Activated CD4-positive, alpha-beta T cell treated with anti-CD3 and anti-CD28 coated beads, Interleukin-2, amount 10 ng/mL, durations not matched to agents 24 days and 14 days (primary cell): ENCODE measurements around the gene CTTNBP2NL. TPM values are rescaled to one million over a fixed set of nuclear protein-coding genes. Genes with fewer than 3 reads are reported as not detected.
A peak's percentile ranks its signal among the peaks of the same experiment; 100 is the strongest.
"Not testable (repeated sequence)": the region's sequence is repeated elsewhere in the genome, so short reads cannot be mapped to it uniquely, and the experiment has no call there.

Source experiments
- DNase-seq: peaks from one replicate; pipeline ENCODE4 v3.0.0; 2022
- H3K27ac Mint-ChIP-seq: one replicate; pipeline ENCODE4 v1.8.0; 2022; ENCODE audit warnings: mild to moderate bottlenecking, mixed read lengths
- H3K27me3 Mint-ChIP-seq: one replicate; pipeline ENCODE4 v1.8.0; 2022; ENCODE audit warnings: mixed read lengths
- H3K36me3 Mint-ChIP-seq: one replicate; pipeline ENCODE4 v1.8.0; 2022; ENCODE audit warnings: low read depth, mild to moderate bottlenecking, mixed read lengths
- H3K4me1 Mint-ChIP-seq: one replicate; pipeline ENCODE4 v1.8.0; 2021; ENCODE audit warnings: mixed read lengths
- H3K4me3 Mint-ChIP-seq: one replicate; pipeline ENCODE4 v1.8.0; 2022; ENCODE audit warnings: mild to moderate bottlenecking, moderate library complexity, mixed read lengths
- H3K9me3 Mint-ChIP-seq: one replicate; pipeline ENCODE4 v1.8.0; 2021; ENCODE audit warnings: mixed read lengths
- intact Hi-C: fragments of 100-400 bp; cut with micrococcal nuclease; formaldehyde crosslinking; loops from one replicate; pipeline ENCODE4 v1.15.1; 2023
- total RNA-seq: library from RNA; stranded (reverse); gene quantifications from 2 replicates; pipeline ENCODE4 v1.2.3, GENCODE V29; 2022

CTTNBP2NL gene
- total RNA-seq, 1 donor from 2014 or later: 4.1 TPM

- intact Hi-C loops: loop anchor here (1.0 to 10.0 kb wide), 6 partner anchors 75 to 683 kb away; partner anchors contain the start of genes LRIG2, PPM1J, RHOC and WNT2B
- Mint-ChIP-seq H3K4me3 (peak overlapping the region; percentile 80), H3K36me3 (no peaks in the 10 kb centered on the region), H3K27ac (no peak overlapping the region), H3K27me3 (peaks cover 9% of the 10 kb centered on the region), H3K9me3 (no peaks in the 10 kb centered on the region), H3K4me1 (peaks cover 37% of the 10 kb centered on the region)
- no peak for DNase-seq
Observed at GRCh38 chr1:112391603-112391940, 4.4 kb upstream of the CTTNBP2NL start.

GRCh38 chr1:112393631-112393974, 2.4 kb upstream of the CTTNBP2NL start:
- DNase-seq: no peak
- Mint-ChIP-seq H3K4me1 (peaks cover 42% of the 10 kb centered on the region), H3K36me3 (no peaks in the 10 kb centered on the region), H3K27me3 (peaks cover 13% of the 10 kb centered on the region), H3K9me3 (no peaks in the 10 kb centered on the region), H3K27ac (peak overlapping the region; percentile 55), H3K4me3 (no peak overlapping the region)
- intact Hi-C loops: loop anchor here (5.0 to 10.0 kb wide), 3 partner anchors 114 to 681 kb away; partner anchors contain the start of genes LRIG2 and WNT2B

GRCh38 chr1:112394743-112395062, 1.3 kb upstream of the CTTNBP2NL start:
- intact Hi-C loops: loop anchor here (5.0 to 10.0 kb wide), 3 partner anchors 113 to 680 kb away; partner anchors contain the start of genes LRIG2 and WNT2B
- H3K27ac Mint-ChIP-seq: no peak overlapping the region
- DNase-seq: no peak
- H3K36me3 Mint-ChIP-seq: no peaks in the 10 kb centered on the region
- no peaks in the 10 kb centered on the region for H3K9me3 Mint-ChIP-seq
- H3K4me1 Mint-ChIP-seq: peaks cover 40% of the 10 kb centered on the region
- H3K4me3 Mint-ChIP-seq: peak overlapping the region; percentile 29
- H3K27me3 Mint-ChIP-seq: peaks cover 11% of the 10 kb centered on the region

- intact Hi-C loops: loop anchor here (10.0 kb wide), 2 partner anchors 409 to 679 kb away; partner anchors contain the start of gene LRIG2
- peak overlapping the region; percentile 78 for H3K27ac Mint-ChIP-seq
Observed at GRCh38 chr1:112395256-112395820, 676 bp upstream of the CTTNBP2NL start.

GRCh38 chr1:112396653-112397471, 848 bp downstream of the CTTNBP2NL start:
- intact Hi-C loops: loop anchor here (1.0 to 10.0 kb wide), 5 partner anchors 69 to 678 kb away; partner anchors contain the start of genes CAPZA1, LRIG2, SLC16A1 and ST7L
- no peak for DNase-seq
- Mint-ChIP-seq H3K4me3 (peak overlapping the region; percentile 89), H3K36me3 (no peaks in the 10 kb centered on the region), H3K27ac (no peak overlapping the region), H3K9me3 (no peaks in the 10 kb centered on the region), H3K27me3 (peaks cover 11% of the 10 kb centered on the region), H3K4me1 (peaks cover 29% of the 10 kb centered on the region)

More at GRCh38 chr1:112395256-112395820, 676 bp upstream of the CTTNBP2NL start:
- Mint-ChIP-seq H3K9me3 (no peaks in the 10 kb centered on the region), H3K36me3 (no peaks in the 10 kb centered on the region), H3K4me1 (peaks cover 35% of the 10 kb centered on the region), H3K4me3 (peak overlapping the region; percentile 89), H3K27me3 (peaks cover 11% of the 10 kb centered on the region)
- no peak for DNase-seq

GRCh38 chr1:112397841-112398240, 1.8 kb downstream of the CTTNBP2NL start:
- H3K4me3 Mint-ChIP-seq: no peak overlapping the region
- no peaks in the 10 kb centered on the region for H3K36me3 Mint-ChIP-seq
- H3K27me3 Mint-ChIP-seq: peaks cover 11% of the 10 kb centered on the region
- H3K27ac Mint-ChIP-seq: no peak overlapping the region
- H3K9me3 Mint-ChIP-seq: no peaks in the 10 kb centered on the region
- no peak for DNase-seq
- peaks cover 29% of the 10 kb centered on the region for H3K4me1 Mint-ChIP-seq
- intact Hi-C loops: loop anchor here (2.0 to 10.0 kb wide), 3 partner anchors 407 to 677 kb away; partner anchors contain the start of genes LRIG2 and SLC16A1

GRCh38 chr1:112399456-112399855, 3.4 kb downstream of the CTTNBP2NL start:
- DNase-seq: no peak
- Mint-ChIP-seq H3K4me3 (no peak overlapping the region), H3K27me3 (peaks cover 11% of the 10 kb centered on the region), H3K4me1 (peaks cover 23% of the 10 kb centered on the region), H3K36me3 (no peaks in the 10 kb centered on the region), H3K9me3 (no peaks in the 10 kb centered on the region), H3K27ac (no peak overlapping the region)
- intact Hi-C loops: loop anchor here (10.0 kb wide), 2 partner anchors 405 to 675 kb away; partner anchors contain the start of gene LRIG2

- DNase-seq, H3K4me3 Mint-ChIP-seq, H3K9me3 Mint-ChIP-seq, H3K27ac Mint-ChIP-seq, H3K36me3 Mint-ChIP-seq, intact Hi-C loops: not testable (repeated sequence)
- Mint-ChIP-seq H3K27me3 (peaks cover 11% of the 10 kb centered on the region), H3K4me1 (peaks cover 14% of the 10 kb centered on the region)
Observed at GRCh38 chr1:112400706-112401105, 4.7 kb downstream of the CTTNBP2NL start.

- no peak for DNase-seq
- Mint-ChIP-seq H3K4me1 (peaks cover 7% of the 10 kb centered on the region), H3K4me3 (no peak overlapping the region), H3K27me3 (peaks cover 4% of the 10 kb centered on the region), H3K27ac (no peak overlapping the region), H3K36me3 (no peaks in the 10 kb centered on the region), H3K9me3 (no peaks in the 10 kb centered on the region)
- intact Hi-C loops: no loop called here
Observed at GRCh38 chr1:112402682-112403643, 6.9 kb downstream of the CTTNBP2NL start.

- Mint-ChIP-seq H3K4me3 (no peak overlapping the region), H3K36me3 (no peaks in the 10 kb centered on the region), H3K27ac (no peak overlapping the region), H3K4me1 (peaks cover 5% of the 10 kb centered on the region), H3K9me3 (no peaks in the 10 kb centered on the region), H3K27me3 (peaks cover 6% of the 10 kb centered on the region)
- intact Hi-C loops: no loop called here
- DNase-seq: no peak
Observed at GRCh38 chr1:112406771-112407170, 10.8 kb downstream of the CTTNBP2NL start.

- H3K27ac Mint-ChIP-seq: no peak overlapping the region
- no peaks in the 10 kb centered on the region for H3K9me3 Mint-ChIP-seq
- no peaks in the 10 kb centered on the region for H3K36me3 Mint-ChIP-seq
- no peaks in the 10 kb centered on the region for H3K4me1 Mint-ChIP-seq
- peaks cover 6% of the 10 kb centered on the region for H3K27me3 Mint-ChIP-seq
- H3K4me3 Mint-ChIP-seq: no peak overlapping the region
- no peak for DNase-seq
- intact Hi-C loops: no loop called here
Observed at GRCh38 chr1:112409414-112409813, 13.4 kb downstream of the CTTNBP2NL start.

GRCh38 chr1:112410673-112411072, 14.7 kb downstream of the CTTNBP2NL start:
- H3K4me1 Mint-ChIP-seq: no peaks in the 10 kb centered on the region
- no peak overlapping the region for H3K27ac Mint-ChIP-seq
- H3K4me3 Mint-ChIP-seq: no peak overlapping the region
- H3K9me3 Mint-ChIP-seq: no peaks in the 10 kb centered on the region
- intact Hi-C loops: no loop called here
- H3K27me3 Mint-ChIP-seq: peaks cover 6% of the 10 kb centered on the region
- H3K36me3 Mint-ChIP-seq: no peaks in the 10 kb centered on the region
- DNase-seq: no peak

GRCh38 chr1:112417271-112417670, 21.3 kb downstream of the CTTNBP2NL start:
- H3K27ac Mint-ChIP-seq: no peak overlapping the region
- DNase-seq: no peak
- H3K4me3 Mint-ChIP-seq: no peak overlapping the region
- peaks cover 2% of the 10 kb centered on the region for H3K27me3 Mint-ChIP-seq
- H3K9me3 Mint-ChIP-seq: no peaks in the 10 kb centered on the region
- H3K4me1 Mint-ChIP-seq: no peaks in the 10 kb centered on the region
- H3K36me3 Mint-ChIP-seq: peaks cover 2% of the 10 kb centered on the region
- intact Hi-C loops: no loop called here
